Skeletal muscle tissue (tissue), 4 donors: ENCODE measurements around the gene NT5C1A. TPM values are rescaled to one million over a fixed set of nuclear protein-coding genes. Genes with fewer than 3 reads are reported as not detected.
A peak's percentile ranks its signal among the peaks of the same experiment; 100 is the strongest.

Source experiments
- H3K27ac ChIP-seq: one replicate; pipeline ENCODE4 v1.7.0; 2013; ENCODE audit warnings: mild to moderate bottlenecking, low read depth, low read length, inconsistent platforms
- H3K27me3 ChIP-seq, 3 donors: one replicate each; pipeline ENCODE4 v1.7.0; 2013; ENCODE audit warnings: low read length in 3 of 3; ENCODE audit not compliant: control insufficient read depth in 3 of 3, insufficient read depth in 3 of 3
- H3K36me3 ChIP-seq, 3 donors: one replicate each; pipeline ENCODE4 v1.7.0; 2013; ENCODE audit warnings: low read length in 3 of 3; ENCODE audit not compliant: control insufficient read depth in 3 of 3, insufficient read depth in 3 of 3
- H3K4me1 ChIP-seq, 3 donors: one replicate each; pipeline ENCODE4 v1.7.0; 2013; ENCODE audit warnings: low read length in 3 of 3, mild to moderate bottlenecking in 3 of 3; ENCODE audit not compliant: control insufficient read depth in 3 of 3, insufficient read depth in 3 of 3
- H3K4me3 ChIP-seq, 3 donors: one replicate each; pipeline ENCODE4 v1.7.0; 2013; ENCODE audit warnings: low read length in 3 of 3
- H3K9ac ChIP-seq, 3 donors: one replicate each; pipeline ENCODE4 v1.7.0; 2013; ENCODE audit warnings: low read length in 3 of 3, mild to moderate bottlenecking in 3 of 3, moderate library complexity in 2 of 3, low read depth in 1 of 3
- H3K9me3 ChIP-seq, 3 donors: one replicate each; pipeline ENCODE4 v1.7.0; 2013; ENCODE audit warnings: low read length in 3 of 3; ENCODE audit not compliant: control insufficient read depth in 3 of 3
- total RNA-seq: library from RNA; depleted of rRNA; stranded (reverse); fragments of >200 nt; gene quantifications from one replicate; pipeline ENCODE4 v1.2.3, GENCODE V29; 2014
- donor health status: Osteomylitis.

NT5C1A gene
- total RNA-seq: 11.0 TPM

DNA sequence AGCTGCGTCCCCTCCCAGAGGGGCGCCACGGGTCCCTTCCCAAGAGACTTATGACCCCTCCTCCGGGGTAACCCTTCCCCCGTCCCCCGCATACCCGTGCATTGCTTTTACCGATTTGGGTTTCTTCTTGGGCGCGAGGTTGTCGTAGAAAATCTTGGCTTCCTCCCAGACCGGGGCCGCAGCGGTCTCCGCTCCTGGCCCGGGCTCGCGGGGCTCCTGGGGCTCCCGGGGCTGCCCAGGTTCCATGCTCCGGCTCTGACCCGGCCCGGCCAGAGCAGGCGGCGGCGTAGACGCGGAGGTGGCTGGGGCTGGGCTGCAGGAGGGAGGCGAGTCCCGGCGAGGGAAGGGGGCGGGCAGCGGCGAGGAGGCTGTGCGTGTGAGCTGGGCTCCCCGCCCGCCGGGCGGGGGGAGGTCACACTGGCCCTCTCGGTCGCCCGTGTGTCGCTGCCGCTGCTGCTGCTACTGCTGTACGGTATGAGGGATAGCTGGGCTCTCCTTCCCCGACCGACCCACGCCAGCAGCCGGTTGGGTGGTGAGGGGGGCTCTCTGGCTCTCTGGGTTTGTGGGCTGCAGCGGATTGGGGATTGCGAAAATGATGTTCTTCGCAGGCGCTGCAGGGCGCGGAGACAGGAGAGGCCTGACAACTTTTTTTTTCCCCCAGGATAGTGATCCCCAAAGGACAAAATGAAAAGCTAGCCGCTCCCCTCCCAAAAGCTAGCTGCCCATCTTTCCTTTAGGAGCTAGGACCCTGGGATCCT is at the start of gene NT5C1A:
NT5C1A (minus strand) TSS at position 315 of the 758 bp plus-strand sequence; CDS start at position 246, 69 bp downstream.
- Histone ChIP-seq H3K9me3 (no peaks in the 10 kb centered on the region), H3K4me1 (peaks cover 62 to 68% (median 63%) of the 10 kb centered on the region in 3 donors), H3K36me3 (no peaks in the 10 kb centered on the region), H3K9ac (peak within 1 kb of the TSS; percentile 81 to 95 (median 86)), H3K27me3 (no peaks in the 10 kb centered on the region), H3K4me3 (peak within 1 kb of the TSS; percentile 70 to 78 (median 73)), H3K27ac (peak within 1 kb of the TSS; percentile 84)

DNA sequence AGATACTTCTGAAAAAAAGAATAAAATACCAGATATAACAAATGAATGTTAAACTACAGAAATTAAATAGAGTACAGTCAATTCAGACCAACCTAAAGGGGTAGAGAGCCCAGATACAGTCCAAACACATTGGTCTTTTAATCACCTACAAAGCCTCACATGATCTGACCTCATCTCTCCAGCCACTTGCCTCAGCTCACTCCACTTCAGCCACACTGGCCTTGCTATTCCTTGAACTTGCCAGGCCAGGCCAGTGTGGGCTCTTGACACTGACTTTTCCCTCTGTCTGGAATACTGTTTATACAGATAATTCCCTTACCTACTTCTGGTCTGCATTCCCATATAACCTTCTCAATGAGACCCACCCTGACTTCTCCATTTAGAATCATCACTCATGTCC is 49.8 kb upstream of the NT5C1A start:
- no peak overlapping the region for H3K9ac ChIP-seq
- no peaks in the 10 kb centered on the region for H3K36me3 ChIP-seq
- peaks cover 0 to 6% (median 0%) of the 10 kb centered on the region in 3 donors for H3K27me3 ChIP-seq
- H3K27ac ChIP-seq: no peak overlapping the region
- peaks cover 0 to 3% (median 0%) of the 10 kb centered on the region in 3 donors for H3K4me1 ChIP-seq
- no peak overlapping the region for H3K4me3 ChIP-seq
- H3K9me3 ChIP-seq: no peaks in the 10 kb centered on the region

DNA sequence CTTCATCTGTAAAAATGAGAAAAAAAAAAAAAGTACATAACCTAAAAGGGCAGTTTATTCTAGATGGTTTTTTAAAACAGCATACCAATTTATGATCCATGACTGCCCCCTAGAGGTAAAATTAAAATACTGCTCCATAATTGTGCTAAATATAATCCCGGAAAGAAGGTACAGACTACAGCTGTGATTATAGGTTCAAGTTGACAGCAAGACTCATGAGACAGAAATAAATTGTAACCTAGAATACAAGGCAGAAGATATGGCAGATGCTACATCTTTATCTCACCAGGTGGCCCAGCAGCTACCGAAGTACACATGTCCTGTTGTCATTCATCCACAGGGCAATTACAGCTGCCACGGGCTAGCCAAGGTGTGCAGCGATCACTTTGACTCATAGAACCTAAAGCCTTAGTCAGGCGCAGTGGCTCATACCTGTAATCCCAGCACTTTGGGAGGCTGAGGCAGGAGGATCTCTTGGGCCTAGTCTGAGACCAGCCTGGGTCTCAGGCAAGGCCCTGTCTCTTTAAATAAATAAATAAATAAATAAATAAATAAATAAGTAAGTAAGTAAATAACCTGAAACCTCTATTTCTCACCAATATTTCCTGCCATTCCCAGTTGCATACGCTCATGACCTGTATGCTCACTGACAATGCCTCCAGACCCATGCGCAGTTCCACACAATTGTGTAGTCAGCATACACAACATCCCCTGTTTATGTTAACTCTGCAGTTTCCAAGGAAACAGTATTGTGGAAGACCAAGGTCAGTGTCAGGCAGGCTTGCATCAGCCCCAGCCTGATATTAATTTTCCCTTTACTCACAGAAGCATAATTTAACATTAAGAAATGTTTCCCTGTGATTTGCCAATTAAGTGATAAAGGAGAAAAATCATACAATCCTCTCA is 48.4 kb upstream of the NT5C1A start:
- Histone ChIP-seq H3K4me1 (peaks cover 0 to 3% (median 0%) of the 10 kb centered on the region in 3 donors), H3K27ac (no peak overlapping the region), H3K36me3 (no peaks in the 10 kb centered on the region), H3K27me3 (peaks cover 0 to 6% (median 0%) of the 10 kb centered on the region in 3 donors), H3K9me3 (no peaks in the 10 kb centered on the region), H3K9ac (no peak overlapping the region), H3K4me3 (no peak overlapping the region)

DNA sequence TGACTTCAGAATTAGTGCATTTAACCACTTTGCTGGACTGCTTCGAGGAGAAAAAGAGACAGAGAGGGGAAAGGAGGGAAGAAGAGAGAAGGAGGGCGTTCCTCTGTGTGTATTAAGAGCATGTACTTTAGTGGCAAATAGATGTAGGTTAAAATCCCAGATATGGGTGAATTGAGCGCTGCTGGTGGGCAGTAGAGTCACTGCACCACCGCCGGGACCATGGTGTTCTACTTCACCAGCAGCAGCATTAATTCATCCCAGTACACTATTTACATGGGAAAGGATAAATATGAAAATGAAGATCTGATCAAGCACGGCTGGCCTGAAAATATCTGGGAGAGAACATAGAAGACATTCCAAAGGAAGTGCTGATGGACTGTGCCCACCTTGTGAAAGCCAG is 45.9 kb upstream of the NT5C1A start:
- Histone ChIP-seq H3K27ac (no peak overlapping the region), H3K4me3 (no peak overlapping the region), H3K9me3 (no peaks in the 10 kb centered on the region), H3K36me3 (no peaks in the 10 kb centered on the region), H3K9ac (no peak overlapping the region), H3K27me3 (peaks cover 0 to 12% (median 0%) of the 10 kb centered on the region in 3 donors), H3K4me1 (peaks cover 0 to 3% (median 0%) of the 10 kb centered on the region in 3 donors)

GRCh38 chr1:39713557-39713956 is 41.6 kb upstream of the NT5C1A start:
- Histone ChIP-seq H3K27me3 (peaks cover 0 to 12% (median 0%) of the 10 kb centered on the region in 3 donors), H3K36me3 (no peaks in the 10 kb centered on the region), H3K4me1 (no peaks in the 10 kb centered on the region), H3K4me3 (no peak overlapping the region), H3K27ac (no peak overlapping the region), H3K9me3 (no peaks in the 10 kb centered on the region), H3K9ac (no peak overlapping the region)

DNA sequence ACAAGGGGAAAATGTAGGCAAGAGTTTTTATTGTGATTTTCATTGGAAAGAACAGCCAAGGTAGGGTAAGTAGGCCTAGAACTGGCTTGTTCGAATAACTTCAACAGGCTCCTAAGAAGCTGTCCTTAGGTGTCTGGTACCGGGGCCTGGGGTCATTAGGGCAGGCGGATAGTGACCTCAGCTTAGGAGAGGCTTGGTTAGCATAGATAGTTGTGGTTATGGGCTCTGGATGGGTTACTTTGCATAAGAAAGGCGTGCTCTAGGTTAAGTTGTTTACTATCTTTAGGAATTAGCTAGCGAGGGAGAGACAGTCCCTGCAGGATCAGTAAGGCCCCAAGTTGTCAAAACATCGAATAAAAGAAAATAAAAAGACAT is 40.0 kb upstream of the NT5C1A start:
- peaks cover 0 to 9% (median 0%) of the 10 kb centered on the region in 3 donors for H3K27me3 ChIP-seq
- no peak overlapping the region for H3K9ac ChIP-seq
- H3K4me1 ChIP-seq: no peaks in the 10 kb centered on the region
- H3K9me3 ChIP-seq: no peaks in the 10 kb centered on the region
- no peak overlapping the region for H3K4me3 ChIP-seq
- H3K27ac ChIP-seq: no peak overlapping the region
- no peaks in the 10 kb centered on the region for H3K36me3 ChIP-seq

DNA sequence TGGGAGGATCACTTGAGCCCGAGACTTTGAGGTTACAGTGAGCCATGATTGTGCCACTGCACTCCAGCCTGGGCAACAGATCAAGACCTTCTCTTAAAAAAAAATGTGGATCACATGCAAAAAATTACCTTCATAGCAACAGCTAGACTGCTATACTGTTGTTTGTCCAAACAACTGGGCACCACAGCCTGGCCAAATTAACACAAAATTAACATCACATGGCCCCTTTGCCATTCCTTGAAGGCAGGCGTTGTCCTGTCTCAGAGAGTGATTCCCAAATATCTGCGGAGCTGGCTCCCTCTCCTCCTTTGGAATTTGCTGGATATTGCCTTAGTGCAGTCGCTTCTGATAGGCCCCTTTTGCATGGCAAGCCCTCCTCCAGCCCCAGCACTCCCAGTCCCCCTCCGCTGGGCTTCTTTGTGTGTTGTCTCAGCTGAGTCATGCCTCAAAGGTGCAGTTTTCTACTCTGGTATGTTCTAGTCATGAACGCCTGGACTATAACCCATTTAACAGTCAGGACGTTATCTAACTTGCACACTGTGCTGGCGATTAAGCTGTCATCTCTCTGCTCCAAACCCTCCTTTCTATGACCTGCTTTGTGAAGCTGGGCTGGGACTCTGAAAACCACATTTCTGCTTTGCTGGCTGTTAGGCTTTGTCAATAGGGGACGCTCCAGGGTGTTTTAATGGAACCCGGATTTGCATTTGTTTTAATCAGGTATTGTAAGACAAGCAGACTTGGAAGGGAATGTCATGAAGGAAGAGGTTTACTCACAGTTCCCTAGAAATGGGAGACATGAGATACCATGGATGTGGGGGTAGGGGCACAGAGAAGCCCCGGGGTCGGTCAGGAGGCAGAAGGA is 39.4 kb upstream of the NT5C1A start:
- peaks cover 0 to 9% (median 0%) of the 10 kb centered on the region in 3 donors for H3K27me3 ChIP-seq
- H3K4me3 ChIP-seq: no peak overlapping the region
- no peak overlapping the region for H3K9ac ChIP-seq
- no peaks in the 10 kb centered on the region for H3K9me3 ChIP-seq
- H3K36me3 ChIP-seq: no peaks in the 10 kb centered on the region
- no peaks in the 10 kb centered on the region for H3K4me1 ChIP-seq
- H3K27ac ChIP-seq: no peak overlapping the region

GRCh38 chr1:39707506-39707905 is 35.6 kb upstream of the NT5C1A start:
- Histone ChIP-seq H3K27me3 (no peaks in the 10 kb centered on the region), H3K9me3 (no peaks in the 10 kb centered on the region), H3K4me1 (no peaks in the 10 kb centered on the region), H3K9ac (no peak overlapping the region), H3K36me3 (no peaks in the 10 kb centered on the region), H3K4me3 (no peak overlapping the region), H3K27ac (no peak overlapping the region)

DNA sequence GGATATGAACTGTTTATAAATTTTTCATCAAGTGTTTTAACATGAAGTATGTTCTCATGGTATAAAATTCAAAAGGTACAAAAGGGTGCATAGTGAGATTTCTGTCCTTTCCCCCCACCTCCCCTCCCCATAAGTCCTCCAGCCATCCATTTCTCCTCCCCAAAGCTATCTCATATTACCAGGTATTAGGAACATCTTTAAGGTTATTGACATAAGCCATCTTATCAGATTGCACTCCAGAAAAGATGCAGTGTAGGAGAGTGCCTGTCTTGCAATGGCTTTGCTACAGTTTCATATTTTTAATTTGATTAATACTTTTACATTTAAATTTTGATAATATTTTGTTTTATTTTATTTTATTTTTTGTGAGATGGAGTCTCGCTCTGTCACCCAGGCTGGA is 32.9 kb upstream of the NT5C1A start:
- Histone ChIP-seq H3K27me3 (no peaks in the 10 kb centered on the region), H3K9me3 (no peaks in the 10 kb centered on the region), H3K4me3 (no peak overlapping the region), H3K27ac (no peak overlapping the region), H3K9ac (no peak overlapping the region), H3K4me1 (no peaks in the 10 kb centered on the region), H3K36me3 (no peaks in the 10 kb centered on the region)
